HepG2 (cell line): Measurements from ENCODE around the gene MNT. TPM values are rescaled to one million over a fixed set of nuclear protein-coding genes. Genes with fewer than 3 reads are reported as not detected.

Experiments
- ATAD3A ChIP-seq: sonication (generic); formaldehyde crosslinking; IDR thresholded peaks from 2 replicates; pipeline ENCODE4 v1.4.0; 2020; ENCODE audit warnings: missing genetic modification reagents
- BCL3 ChIP-seq: sonication (generic); formaldehyde crosslinking; IDR thresholded peaks from 2 replicates; pipeline ENCODE4 v1.5.1; 2020; ENCODE audit warnings: mild to moderate bottlenecking, missing genetic modification reagents, moderate library complexity
- IKZF5 ChIP-seq: IDR thresholded peaks from 2 replicates; pipeline ENCODE4 v1.6.1; 2018; ENCODE audit warnings: missing genetic modification reagents, mild to moderate bottlenecking, missing compliant biosample characterization
- KIAA2018 ChIP-seq: sonication (generic); formaldehyde crosslinking; IDR thresholded peaks from 2 replicates; pipeline ENCODE4 v1.5.0; 2020; ENCODE audit warnings: mild to moderate bottlenecking, missing genetic modification reagents, borderline replicate concordance
- RFX1 ChIP-seq: fragments of 450-650 bp; IDR thresholded peaks from 2 replicates; pipeline ENCODE4 v1.6.1; 2017
- TIGD3 ChIP-seq: sonication (generic); formaldehyde crosslinking; IDR thresholded peaks from 2 replicates; pipeline ENCODE4 v1.5.1; 2020; ENCODE audit warnings: mild to moderate bottlenecking, missing genetic modification reagents, borderline replicate concordance
- ZBTB7A ChIP-seq: sonication (generic); formaldehyde crosslinking; IDR thresholded peaks from 2 replicates; pipeline ENCODE4 v1.8.0; 2022; ENCODE audit warnings: mild to moderate bottlenecking, missing genetic modification reagents
- ZNF235 ChIP-seq: sonication (generic); formaldehyde crosslinking; IDR thresholded peaks from 2 replicates; pipeline ENCODE4 v1.8.1; 2023; ENCODE audit warnings: mild to moderate bottlenecking, missing genetic modification reagents, borderline replicate concordance
- ZNF280B ChIP-seq: sonication (generic); formaldehyde crosslinking; IDR thresholded peaks from 2 replicates; pipeline ENCODE4 v1.5.0; 2020; ENCODE audit warnings: missing genetic modification reagents, mild to moderate bottlenecking, borderline replicate concordance
- ZNF512 ChIP-seq: sonication (generic); formaldehyde crosslinking; IDR thresholded peaks from 2 replicates; pipeline ENCODE4 v1.4.0; 2020; ENCODE audit warnings: mild to moderate bottlenecking, missing genetic modification reagents
- ZNF558 ChIP-seq: sonication (generic); formaldehyde crosslinking; IDR thresholded peaks from 2 replicates; pipeline ENCODE4 v1.9.0; 2022; ENCODE audit warnings: mild to moderate bottlenecking, missing genetic modification reagents, borderline replicate concordance
- polyA plus RNA-seq, 8 experiments: library from polyadenylated mRNA; depleted of rRNA in 3 of 8; stranded (reverse) in 7 of 8; unstranded in 1 of 8; fragments of >200 nt; fragmentation: Illumina TruSeq in 4 of 8; extraction: Trizol in 4 of 8; gene quantifications; 2 replicates each; pipeline versions ENCODE4 v1.2.1 to v1.2.3, GENCODE V29; 2011 to 2016; ENCODE audit warnings: low read depth in 4 of 8, missing spikeins in 1 of 8, mixed read lengths in 1 of 8; ENCODE audit not compliant: insufficient read depth in 1 of 8
- total RNA-seq, 5 experiments: library from RNA; depleted of rRNA; stranded (reverse); fragments of >200 nt; fragmentation: Illumina TruSeq; extraction: Trizol; gene quantifications; 2 replicates each; pipeline ENCODE4 v1.2.3, GENCODE V29; 2016; ENCODE audit warnings: low read depth in 1 of 5

The MNT gene
- total and polyA plus RNA-seq, 2 of the 13 experiments (the other 11 are each of a cell fraction or from before 2014, with no cell fraction given) = 2.1 to 3.5 TPM

GRCh38 chr17:2336215-2336851, 64.5 kb downstream of the MNT start, which contains the start of gene TSR1 (continued):
- TF ChIP-seq ZNF512 (CRISPR knock-in tag) (no peak), BCL3 (CRISPR knock-in tag) (peak; percentile 19; the same call in 1 of the 2 replicates), RFX1 (no peak), ATAD3A (CRISPR knock-in tag) (no peak), KIAA2018 (peak; percentile 48; the same call in 1 of the 2 replicates), ZNF235 (CRISPR knock-in tag) (no peak), ZBTB7A (CRISPR knock-in tag) (peak; percentile 55; the same call in 1 of the 2 replicates), ZNF558 (CRISPR knock-in tag) (no peak), ZNF280B (CRISPR knock-in tag) (no peak), IKZF5 (peak; percentile 79), TIGD3 (CRISPR knock-in tag) (no peak)
